Stimulated activated CD4-positive, alpha-beta T cell treated with anti-CD3 and anti-CD28 coated beads, Interleukin-12 subunit alpha, Interleukin-12 subunit beta, amount 100 ng/mL, for 24 hours (primary cell): Measurements from ENCODE around the gene CD300A.
"Not testable (repeated sequence)": the region's sequence is repeated elsewhere in the genome, so short reads cannot be mapped to it uniquely, and the experiment has no call there.

ENCODE experiments used
- DNase-seq, 2 experiments: peaks; one replicate each; pipeline ENCODE4 v3.0.0-alpha.2; 2020; ENCODE audit warnings: low read depth in 2 of 2

Gene CD300A

DNA sequence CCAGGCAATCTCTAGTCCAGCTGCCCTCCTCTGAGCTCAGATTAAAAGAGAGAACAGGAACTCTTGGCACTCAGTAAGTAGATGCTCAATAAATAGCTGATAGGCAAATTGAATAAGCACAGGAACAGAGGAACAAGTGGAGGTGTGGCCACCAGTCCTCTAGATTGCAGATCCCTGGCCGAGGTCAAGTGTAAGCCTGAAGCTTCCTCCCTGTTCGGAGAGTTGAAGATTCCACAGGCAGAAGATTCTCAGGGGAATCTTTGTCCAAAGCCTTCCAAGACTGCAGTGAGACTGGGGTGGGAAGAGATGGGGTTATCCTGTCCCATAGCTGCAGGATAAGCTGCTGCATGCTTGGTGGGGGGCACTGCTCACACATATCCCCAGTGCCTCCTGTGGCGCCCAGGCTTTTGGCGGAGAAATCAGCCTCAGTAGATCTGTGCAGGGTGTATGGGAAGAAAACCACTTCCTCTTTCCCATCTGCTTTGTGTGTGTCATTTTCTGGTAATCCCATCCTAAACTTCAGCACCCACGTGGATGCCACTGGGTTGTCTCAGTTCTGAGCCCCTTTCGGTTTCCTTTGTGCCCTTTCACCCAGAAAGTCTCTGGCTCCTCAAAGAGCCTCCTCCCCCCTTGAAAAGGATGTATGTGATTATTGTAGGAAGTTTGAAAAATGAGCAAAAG is 12.1 kb downstream of the CD300A start:
- DNase-seq, result peak; percentile 25 to 40

DNA sequence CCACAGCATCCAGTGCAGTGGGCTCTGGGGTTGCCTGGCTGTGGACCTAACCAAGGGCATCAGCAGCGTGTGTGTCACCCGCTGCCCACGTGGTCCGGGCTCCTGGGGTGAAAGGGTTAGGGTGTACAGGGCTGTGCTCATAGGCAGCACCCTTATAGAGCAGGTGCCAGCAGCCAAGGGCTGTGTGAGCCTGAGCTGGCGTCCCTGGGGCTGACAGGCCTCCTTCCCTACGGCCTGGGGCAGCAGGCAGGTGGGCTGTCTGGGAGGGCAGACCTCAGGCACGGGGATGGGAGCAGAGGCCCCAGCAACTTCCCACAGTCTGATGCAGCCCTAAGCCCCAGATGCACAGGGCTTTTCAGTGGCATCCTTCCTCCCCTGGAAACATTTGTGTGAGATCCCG is 13.9 kb downstream of the CD300A start:
- no peak for DNase-seq

DNA sequence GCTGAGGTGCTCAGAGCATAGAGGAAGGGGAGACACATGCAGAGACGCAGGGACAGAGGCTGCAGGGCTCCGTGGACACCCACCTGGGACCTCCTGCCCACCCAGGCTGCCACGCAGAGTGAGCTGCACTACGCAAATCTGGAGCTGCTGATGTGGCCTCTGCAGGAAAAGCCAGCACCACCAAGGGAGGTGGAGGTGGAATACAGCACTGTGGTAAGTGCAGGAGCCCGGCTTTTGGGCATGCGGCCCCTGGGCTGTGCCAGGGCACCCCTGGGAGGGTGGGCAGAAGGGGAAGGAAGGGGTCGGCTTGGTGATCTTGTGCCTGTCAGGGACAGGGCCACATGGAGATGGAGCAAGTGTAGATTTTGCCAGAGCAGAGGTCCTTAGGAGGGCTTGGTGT is 15.2 kb downstream of the CD300A start:
- DNase-seq, result no peak

DNA sequence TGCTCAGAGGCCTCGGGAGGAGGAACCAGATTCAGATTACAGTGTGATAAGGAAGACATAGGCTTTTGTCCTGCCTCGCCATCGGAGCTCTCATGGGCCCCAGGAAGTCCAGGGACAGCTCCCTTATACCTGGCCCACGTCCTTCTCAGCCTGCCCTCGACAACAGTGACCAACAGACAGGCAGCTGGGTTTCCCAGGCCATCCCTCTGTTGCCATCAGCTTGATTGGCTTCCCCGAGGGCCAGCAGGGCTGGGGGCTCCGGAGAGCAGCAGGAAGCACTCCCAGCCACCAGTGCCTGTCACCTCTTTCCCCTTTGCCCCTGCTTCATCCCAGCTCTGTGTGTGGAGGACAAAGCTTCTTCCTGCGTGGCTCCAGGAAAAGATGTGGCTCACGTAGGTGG is 17.6 kb downstream of the CD300A start:
- no peak for DNase-seq

DNA sequence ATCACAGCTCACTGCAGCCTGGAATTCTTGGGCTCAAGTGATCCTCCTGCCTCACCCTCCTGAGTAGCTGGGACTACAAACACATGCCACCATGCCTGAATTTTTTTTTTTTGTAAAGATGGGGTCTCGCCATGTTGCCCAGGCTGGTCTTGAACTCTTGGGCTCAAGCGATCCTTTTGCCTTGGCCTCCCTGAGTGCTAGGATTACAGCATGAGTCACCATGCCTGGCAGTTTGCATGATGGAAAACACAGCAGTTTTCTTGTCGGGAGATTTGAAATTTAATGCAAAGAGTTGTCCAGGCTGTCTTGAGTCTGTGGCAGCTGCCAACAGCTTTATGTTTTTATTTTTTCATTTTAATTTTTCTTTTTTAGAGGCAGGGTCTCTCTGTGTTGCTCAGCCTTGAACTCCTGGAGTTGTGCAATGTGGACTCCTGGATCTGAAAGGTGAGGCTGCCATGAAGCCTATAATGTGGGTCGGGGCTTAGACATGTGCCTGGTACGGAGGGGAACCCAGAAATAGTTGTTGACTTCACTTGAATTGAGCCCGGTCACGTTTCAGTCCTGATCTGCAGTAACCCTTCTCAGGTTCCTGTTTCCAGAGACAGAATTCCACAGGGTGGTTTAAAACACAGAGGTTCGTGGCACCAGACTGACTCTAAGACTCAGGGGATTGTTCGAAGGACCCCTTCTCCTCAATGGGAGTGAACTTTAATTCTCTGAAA is 18.7 kb downstream of the CD300A start:
- no peak for DNase-seq

DNA sequence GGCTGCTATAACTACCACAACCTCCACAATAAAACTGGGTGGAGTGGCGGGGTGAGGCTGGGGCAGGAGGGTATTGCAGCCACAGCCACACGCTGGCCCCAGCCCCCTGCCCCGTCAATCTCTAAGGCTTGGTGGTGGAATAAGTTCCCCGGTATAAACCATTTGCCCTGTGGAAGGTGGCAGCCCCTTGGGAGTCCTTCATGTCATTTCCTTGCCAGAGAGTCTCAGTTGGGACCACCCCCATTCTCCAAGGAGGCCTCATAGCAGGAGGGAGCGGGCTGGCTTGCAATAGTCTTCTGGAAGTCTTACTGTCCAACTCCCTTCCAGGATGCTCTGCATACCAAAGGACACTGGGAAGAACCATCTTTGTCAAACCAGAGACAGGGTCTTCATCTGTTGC is 19.4 kb downstream of the CD300A start:
- DNase-seq, result no peak

DNA sequence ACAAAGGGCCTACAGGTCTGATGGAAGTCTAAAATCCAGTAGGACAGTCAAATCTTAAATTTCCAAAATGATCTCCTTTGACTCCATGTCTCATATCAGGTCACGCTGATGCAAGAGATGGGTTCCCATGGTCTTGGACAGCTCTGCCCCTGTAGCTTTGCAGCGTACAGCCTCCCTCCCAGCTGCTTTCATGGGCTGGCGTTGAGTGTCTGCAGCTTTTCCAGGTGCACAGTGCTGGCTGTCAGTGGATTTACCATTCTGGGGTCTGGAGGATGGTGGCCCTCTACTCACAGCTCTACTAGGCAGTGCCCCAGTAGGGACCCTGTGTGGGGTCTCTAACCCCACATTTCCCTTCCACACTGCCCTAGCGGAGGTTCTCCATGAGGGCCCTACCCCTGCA is 21.8 kb downstream of the CD300A start:
- not testable (repeated sequence) for DNase-seq

DNA sequence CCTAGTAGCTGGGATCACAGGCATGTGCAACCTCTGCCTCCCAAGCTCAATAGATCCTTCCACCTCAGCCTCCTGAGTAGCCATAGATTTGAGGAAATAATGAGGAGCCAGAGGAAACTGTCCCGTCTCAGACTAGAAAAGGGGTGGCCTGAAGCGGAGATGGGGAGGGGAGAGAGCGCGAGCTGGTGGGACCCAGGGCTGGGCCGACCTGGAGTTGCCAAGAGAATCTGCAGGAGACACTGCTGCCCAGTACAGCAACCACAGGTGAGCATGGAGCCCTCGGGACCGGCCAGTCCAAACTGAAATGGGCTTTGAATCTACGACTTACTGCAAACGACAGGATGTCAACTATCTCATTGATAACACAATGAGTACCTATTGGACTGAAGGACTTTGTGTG is 24.3 kb downstream of the CD300A start:
- no peak for DNase-seq

DNA sequence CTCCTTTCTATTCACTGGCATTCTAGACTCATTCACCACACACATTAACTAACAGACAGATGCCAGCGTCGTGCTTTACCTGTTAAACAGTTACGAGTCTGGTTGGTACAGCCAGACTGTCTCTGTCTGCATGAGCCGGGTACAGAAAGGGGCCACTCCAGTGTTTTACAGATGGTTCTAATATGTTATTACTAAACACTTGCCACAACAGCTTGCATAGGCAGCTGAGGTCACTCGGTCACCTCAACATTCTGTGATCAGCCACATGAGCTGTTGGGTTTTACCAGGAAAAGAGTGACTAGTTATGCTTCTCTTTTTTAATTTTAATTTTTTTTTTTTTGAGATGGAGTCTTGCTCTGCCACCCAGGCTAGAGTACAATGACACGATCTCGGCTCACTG is 25.2 kb downstream of the CD300A start:
- DNase-seq, result no peak

DNA sequence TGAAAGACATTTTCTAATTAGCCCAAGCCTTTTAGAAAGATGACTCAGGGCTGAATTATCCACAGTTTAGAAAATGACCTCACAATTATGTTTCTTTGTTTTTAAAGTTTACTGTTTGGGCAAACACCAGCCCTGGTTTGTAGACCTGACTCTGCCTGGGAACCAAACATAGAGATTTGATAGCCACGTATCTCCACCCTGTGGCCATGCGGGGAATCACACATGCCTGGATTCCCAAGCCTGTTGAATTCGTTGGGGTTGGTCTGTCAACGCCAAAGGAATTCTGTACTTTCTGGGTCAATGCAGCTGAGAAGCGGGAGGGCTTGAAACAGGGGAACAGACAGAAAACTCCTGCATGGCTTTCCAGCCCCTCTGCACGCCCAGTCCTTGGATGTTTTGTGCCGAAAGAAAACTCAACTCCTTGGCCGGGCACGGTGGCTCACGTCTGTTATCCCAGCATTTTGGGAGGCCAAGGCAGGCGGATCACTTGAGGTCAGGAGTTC is 26.9 kb downstream of the CD300A start:
- peak; percentile 35 to 60 for DNase-seq

DNA sequence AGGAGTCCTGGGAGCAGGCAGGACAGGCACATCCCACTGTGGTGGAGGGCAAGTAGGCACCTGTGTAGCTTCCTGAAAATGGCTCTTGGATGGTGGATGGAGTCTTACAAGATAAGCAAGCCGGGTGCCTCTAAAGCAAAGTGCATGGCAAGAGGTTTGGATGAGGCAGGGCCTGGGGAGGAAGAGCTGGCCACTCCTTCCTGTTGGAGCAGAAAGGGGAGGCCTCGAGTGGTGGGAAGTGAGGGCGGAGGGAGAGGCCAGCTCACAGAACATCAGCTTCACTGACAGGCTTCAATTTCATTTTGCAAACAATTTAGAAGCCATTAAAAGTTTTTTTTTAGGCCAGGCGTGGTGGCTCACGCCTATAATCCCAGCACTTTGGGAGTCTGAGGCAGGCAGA is 31.0 kb downstream of the CD300A start:
- DNase-seq, result no peak

DNA sequence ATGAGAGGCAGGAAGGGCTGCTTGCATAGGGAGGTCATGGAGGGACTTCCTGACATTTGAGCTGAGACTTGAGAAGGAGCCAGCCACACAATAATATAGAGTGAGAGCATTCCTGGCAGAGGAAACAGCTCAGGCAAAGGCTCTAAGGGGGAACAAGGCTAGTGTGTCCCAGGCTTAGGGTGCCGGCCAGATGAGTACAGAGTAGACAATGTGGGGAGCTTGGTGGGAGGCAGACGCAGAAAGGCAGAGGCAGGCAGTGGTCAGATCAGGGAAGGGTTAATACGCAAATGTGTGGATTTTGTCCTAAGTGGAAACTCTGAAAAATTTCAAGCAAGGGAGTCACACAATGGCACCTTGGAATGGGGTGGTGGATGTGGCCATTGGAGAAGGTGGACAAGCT is 33.6 kb downstream of the CD300A start:
- DNase-seq, result no peak

DNA sequence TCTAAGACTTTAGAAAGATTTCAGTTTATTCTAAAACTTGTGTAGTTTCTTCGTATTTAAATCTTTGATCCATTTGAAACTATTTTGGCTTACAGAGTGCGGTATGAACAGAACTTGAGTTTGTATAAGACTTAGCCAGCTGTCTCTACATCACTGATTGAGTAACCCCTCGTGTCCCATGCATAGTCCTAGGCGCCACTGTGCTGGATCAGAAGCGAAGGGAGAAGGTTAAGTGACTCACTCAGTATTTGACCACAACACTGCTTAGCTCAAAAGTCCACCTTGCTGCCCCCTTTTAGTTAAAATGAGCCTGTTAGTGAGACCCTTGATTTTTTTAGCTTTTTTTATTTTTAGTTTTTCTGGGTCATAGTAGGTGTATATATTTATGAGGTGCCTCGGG is 36.4 kb downstream of the CD300A start:
- no peak for DNase-seq

DNA sequence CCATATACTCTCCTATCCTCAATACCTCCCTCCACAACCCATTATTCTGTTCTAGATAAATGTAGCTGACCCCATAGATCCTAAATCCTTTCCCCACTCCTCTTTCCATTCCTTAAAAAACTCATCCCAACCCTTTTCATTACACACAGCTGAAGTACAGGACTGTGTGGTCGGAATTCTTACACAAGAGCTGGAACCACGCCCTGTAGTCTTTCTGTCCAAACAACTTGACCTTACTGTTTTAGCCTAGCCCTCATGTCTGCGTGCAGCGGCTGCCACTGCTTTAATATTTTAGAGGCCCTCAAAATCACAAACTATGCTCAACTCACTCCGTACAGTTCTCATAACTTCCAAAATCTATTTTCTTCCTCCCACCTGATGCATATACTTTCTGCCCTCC is 37.5 kb downstream of the CD300A start:
- not testable (repeated sequence) for DNase-seq

DNA sequence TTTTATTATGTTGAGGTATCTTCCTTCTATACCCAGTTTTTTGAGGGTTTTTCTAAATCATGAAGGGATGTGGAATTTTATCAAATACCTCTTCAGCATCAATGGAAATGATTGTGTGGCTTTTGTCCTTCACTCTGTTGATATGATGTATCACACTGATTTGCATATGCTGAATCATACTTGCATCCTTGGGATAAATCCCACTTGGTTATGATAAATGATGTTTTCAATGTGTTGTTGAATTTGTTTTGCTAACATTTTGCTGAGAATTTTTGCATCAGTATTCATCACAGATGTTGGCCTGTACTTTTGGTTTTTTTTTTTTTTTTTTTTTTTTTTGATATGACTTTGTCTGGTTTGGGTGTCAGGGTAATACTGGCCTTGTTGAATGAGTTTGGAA is 41.7 kb downstream of the CD300A start:
- DNase-seq, result no peak

DNA sequence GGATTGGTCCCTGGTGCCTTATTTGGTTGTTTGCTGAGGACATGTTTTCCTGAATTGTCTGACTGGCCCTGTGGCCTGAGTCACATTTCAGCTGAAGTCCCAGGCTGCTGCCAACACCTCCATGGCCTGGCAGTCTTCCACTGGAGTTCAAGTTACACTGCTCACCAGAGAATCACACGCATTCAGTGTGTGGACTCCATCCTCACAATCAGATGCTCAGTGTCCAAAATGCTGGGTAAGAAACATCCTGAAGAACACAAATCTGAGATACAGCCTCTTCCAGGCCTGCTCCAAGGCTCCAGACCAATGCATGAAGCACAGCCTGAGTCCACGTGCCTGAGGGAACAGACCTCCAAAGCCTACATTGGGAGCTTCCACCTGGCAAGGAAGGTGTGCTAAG is 45.6 kb downstream of the CD300A start:
- DNase-seq, result no peak

DNA sequence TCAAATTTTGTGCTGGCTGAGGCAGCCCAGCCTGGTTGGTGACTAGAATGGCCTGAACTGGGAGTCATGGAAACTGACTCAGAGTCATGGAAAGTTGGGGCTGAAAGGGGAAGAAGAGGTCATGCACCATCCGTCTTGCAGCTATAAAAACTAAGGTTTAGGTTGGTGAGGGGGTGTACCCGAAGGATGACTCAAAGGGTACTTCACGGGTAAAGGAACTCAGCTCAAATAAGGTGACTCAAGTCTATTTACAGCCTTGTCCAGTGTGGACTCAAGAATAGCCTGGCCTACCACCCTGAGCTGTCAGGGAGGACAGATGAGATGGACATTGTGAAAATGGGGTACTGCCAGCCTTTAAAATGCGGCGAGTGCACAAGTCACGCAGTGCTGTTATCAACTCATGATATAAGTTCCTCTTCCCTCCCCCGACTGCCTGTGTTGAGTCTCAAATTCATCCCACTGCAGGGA is 46.2 kb downstream of the CD300A start:
- DNase-seq, result peak in 1 of 2 experiments; percentile 50

DNA sequence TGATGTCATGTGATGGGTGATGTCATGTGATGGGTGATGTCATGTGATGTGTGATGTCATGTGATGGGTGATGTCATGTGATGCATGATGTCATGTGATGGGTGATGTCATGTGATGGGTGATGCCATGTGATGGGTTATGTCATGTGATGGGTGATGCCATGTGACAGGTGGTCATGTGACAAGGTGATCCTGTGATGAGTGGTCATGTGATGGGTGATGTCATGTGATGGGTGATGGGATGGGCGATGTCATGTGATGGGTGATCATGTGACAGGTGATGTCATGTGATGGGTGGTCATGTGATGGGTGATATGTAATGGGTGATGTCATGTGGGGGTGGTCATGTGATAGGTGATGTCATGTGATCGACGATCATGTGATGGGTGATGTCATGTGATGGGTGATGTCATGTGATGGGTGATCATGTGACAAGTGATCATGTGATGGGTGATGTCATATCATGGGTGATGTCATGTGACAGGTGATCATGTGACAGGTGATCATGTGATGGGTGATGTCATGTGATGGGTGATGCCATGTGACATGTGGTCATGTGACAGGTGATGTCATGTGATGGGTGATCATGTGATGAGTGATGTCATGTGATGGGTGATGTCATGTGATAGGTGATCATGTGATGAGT is 47.7 kb downstream of the CD300A start:
- peak in 1 of 2 experiments; percentile 26 for DNase-seq

DNA sequence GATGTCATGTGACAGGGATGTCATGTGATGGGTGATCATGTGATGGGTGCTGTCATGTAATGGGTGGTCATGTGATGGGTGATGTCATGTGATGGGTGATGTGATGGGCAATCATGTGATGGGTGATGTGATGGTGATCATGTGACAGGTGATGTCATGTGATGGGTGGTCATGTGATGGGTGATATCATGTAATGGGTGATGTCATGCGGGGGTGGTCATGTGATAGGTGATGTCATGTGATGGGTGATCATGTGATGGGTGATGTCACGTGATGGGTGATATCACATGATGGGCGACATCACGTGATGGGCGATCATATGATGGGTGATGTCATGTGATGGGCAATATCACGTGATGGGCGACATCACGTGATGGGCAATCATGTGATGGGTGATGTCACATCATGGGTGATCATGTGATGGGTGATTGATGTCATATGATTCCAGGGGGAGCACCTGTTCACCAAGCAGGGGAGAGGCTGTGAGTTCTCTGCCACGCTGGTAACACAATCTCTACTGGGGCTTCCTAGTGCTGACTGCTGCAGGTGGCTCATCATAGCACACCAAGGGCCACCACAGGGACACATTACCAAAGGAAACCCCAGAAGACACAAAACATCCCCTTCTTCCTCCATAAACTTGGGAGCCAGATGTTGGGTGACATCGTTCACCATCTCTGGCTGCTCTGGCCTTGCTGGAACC is 48.3 kb downstream of the CD300A start:
- DNase-seq, result peak in 1 of 2 experiments; percentile 17

DNA sequence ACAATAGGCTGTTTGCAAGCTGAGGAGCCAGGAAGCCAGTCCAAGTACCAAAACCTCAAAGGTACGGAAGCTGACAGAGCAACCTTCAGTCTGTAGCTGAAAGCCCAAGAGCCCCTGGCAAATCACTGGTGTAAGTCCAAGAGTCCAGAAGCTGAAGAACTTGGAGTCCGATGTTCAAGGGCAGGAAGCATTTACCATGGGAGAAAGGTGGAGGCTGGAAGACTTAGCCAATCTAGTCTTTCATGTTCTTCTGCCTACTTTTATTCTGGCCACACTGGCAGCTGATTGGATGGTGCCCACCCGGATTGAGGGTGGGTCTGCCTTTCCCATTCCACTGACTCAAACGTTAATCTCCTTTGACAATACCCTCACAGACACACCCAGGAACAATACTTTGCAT is 49.5 kb downstream of the CD300A start:
- no peak for DNase-seq

DNA sequence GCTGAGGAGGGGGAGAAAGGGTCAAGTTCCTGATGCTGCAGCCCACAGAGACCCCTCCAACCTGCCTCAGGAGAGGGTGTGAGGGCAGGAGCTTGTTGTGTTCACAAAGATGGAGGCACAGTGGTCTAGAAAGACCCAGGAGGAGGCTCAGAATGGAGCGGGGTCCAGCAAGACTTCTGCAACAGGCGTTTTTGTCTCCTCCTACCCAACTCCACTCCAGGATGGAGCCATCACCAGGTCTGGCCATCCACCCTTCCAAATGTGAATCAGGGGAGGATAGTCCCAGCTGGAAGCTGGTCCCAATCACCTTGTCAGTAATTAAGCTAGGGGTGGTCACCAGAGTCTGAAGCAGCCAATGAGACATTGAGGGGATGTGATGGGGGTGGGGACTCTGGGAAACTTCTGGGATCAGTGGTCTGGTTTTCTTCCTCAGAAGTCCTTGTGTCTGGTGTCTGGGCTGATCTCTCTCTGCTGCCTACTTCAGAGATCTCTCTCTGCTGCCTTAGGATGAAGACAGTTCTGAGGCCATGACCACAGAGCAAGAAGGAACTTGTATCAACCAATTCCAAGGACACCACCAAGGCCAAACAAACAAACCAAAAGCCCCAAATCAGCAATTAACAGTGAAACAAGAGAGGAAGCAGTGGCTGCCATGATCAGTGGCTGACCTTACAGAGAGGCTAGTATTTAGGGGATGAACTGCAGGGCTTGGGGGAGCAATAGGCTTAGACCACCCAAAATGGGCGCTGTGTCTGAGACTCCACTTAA is 50.3 kb downstream of the CD300A start:
- DNase-seq, result no peak
